Limb (tissue), 2 donors: Measurements from ENCODE around the gene NUPR1.
A peak's percentile ranks its signal among the peaks of the same experiment; 100 is the strongest.
"Not testable (repeated sequence)": the region's sequence is repeated elsewhere in the genome, so short reads cannot be mapped to it uniquely, and the experiment has no call there.

Experiments used
- DNase-seq, 2 donors: peaks; one replicate each; pipeline ENCODE4 v3.0.0-alpha.2; 2016; ENCODE audit errors: extremely low spot score in 2 of 2

The NUPR1 gene, protein sequence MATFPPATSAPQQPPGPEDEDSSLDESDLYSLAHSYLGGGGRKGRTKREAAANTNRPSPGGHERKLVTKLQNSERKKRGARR

DNA sequence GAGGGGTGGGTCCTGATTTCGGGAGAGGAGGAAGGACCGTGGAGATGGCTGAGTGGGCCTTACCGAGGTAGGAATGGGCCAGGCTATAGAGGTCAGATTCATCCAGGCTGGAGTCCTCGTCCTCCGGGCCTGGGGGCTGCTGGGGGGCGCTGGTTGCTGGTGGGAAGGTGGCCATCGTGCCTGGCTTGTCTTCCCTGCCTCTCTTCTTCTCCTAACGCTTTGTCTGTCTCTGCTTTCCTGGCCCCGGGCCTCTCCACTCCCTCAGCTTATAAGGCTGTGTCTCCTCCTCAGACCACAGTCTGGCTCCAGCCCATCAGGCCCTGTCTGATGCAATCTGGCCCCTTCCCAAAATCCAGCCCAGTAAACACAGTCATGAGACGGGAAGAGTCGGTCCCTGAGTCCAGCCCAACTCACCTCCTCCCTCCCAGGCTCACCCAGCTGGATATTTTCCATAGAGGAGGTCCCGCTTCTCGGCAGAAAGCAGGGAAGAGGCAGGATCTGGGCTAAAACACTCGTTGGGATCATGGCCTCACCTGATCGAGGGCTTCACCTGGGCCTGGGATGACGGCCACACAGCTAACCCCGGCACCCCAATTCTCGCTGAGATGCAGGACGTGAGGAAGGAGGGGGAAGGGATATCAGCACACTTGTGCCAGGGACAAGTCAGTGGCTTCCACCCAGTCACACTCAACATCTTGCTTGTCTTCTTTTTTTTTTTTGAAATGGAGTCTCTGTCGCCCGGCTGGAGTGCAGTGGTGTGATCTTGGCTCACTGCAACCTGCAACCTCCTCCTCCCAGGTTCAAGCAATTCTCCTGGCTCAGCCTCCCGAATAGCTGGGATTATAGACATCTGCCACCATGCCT is at the start of gene NUPR1:
Gene NUPR1 (minus strand): TSS at position 242 of the 864 bp plus-strand sequence. CDS start 67 bp downstream, at position 175.
- DNase-seq: peak; percentile 85 to 90

DNA sequence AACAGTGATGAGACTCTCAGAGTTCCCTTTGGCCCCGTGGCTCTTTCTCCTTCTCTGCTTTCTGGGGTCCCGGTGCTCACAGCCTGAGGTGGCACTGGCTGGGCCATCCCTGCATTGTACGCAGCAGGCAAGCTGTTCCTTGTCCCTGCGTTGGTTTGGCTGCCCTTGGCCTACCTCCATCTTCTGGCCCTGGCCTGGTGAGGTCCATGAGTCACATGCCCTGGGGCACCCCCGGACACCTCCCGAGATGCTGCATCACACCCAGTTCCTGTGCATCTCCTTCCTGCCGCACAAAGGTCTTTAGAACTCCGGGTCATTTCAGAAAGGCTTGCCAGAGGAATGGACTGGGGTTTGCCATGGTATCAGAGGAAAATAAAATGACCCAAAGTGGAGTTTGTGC is 48.6 kb upstream of the NUPR1 start:
- no peak for DNase-seq

DNA sequence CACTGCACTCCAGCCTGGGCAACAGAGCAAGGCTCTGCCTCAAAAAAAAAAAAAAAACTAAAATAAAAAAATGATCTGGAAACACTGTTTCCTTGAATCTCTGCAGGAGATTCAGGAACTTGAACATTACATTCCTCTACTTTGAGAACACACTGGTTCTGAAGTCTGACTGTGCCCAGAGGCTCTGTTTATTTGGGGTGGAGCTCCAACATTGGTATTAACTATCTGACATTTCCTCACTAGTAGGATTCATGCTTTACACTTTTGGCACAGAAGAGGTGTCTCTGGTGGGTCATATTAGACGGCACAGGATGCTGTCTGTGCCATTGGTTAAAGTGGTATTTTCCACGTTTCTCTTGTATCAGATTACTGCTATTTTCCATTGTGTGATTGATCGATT is 47.7 kb upstream of the NUPR1 start:
- DNase-seq: no peak

DNA sequence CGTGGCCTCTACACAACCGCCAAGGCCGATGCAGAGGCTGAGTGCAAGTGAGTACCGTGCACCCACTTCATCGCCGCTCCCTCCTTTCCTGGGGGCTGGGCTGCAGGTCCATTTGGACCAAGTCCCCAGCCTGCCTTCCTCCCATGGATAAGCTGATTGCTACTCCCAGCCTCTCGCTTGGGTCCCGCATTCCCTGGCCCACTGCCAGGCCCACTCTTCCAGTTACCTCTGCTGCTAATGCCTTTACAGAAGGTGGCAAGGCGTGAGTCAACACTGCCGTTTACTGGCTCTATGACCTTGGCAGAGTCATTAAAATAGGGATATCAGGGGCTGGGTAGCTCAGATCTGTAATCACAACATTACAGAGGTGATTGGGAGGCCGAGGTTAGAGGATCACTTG is 46.9 kb upstream of the NUPR1 start:
- DNase-seq: no peak

DNA sequence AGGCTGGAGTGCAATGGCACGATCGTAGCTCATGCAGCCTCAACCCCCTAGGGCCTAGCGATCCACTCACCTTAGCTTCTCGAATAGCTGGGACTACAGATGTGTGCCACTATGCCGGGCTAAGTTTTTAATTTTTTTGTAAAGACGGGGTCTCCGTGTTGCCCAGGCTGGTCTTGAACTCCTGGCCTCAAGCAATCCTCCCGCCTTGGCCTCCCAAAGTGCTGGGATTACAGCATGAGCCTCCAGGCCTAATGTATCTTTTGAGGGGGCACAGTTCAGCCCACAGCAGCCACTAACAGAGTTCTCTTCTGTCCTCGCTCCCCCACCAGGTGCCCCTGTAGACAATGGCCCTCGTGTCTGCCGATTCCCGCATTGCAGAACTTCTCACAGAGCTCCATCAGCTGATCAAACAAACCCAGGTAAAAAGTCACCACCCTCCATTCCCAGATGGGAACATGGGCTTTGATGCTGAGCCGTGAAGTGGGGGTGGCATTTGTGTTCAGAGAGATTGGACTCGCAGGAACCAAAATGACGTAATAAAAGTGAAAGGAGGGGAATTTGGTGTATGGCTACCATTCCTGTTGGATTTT is 42.0 kb upstream of the NUPR1 start:
- no peak for DNase-seq

DNA sequence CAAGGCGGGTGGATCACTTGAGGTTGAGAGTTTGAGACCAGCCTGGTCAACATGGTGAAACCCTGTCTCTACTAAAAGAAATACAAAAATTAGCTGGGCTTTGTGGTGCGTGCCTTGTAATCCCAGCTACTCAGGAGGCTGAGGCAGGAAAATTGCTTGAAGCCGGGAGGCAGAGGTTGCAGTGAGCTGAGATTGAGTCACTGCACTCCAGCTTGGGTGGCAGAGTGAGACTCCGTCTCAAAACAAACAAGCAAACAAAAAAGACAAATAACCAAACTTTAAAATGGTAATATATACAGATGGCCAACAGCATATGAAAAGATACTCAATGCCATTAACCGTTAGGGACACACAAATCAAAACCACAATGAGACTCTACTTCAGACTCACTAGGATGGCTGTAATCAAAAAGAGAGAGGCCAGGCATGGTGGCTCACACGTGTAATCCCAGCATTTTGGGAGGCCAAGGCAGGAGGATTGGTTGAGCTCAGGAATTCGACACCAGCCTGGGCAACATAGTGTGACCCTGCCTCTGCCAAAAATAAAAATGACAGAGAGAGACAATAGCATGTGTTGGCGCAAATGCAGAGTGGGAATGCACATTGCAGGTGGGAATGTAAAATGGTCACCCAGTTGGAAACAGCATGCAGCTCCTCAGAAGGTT is 36.8 kb upstream of the NUPR1 start:
- no peak for DNase-seq

DNA sequence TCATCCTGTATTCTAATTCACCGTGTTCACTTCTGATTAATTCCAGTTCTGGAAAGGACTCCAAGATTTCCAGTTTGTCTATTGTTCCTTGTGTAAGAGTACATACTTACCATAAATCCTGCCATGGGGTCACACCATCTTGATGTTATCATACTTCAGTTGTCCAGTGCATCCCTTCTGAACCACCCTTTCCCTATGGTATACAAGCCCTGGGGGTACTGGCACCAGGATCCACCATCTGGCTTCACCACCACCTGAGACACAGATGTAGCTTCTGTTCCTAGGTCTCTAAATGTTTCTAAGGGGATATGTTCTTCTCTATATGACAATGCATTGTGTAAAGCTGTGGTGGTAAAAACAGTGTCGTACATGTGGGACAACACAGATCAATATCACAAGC is 36.2 kb upstream of the NUPR1 start:
- DNase-seq: no peak

DNA sequence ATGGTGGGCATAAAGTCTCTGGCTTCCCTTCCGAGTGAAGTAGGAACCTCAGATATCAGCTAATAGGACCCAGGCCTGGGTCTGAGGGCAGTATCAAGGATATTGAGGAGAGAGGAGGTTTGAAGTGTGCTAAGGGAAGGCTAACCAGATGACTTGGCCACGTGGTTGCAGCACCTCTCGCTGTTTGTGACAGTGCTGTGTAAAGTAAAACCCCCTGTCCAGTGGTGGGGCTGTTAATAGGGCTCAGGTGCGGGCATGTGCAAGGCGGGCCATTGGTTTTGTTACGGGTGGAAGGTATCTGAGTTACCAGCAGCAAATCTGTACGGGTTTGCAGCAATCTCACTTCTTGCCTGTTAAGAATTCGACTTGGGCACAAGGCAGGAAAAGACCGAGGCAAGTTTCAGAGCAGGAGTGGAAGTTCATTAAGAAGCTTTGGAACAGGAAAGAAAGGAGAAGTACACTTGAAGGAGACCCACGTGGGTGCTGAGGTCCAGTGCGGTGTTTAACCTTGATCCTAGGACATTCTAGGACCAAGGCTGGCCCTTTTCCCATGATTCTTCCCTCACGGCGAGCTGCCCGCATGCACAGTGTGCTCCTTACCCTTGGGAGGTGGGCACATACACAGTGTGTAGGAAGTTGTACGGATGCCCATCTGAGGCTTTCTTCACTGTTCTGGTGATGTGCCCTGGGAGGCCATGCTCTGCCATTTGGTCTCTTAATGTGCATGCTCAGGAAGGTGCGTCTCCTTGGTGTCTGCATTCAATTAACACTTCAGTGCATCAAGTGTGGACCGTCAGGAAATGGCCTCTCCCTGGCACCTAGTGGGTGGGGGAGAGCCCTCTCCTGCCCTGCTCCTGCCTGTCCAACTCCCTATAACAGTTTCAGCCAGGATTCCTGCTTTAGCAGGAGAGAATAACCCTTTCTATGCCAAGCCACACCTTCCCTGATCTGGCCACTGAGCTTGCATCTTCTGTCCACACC is 35.3 kb upstream of the NUPR1 start:
- no peak for DNase-seq

DNA sequence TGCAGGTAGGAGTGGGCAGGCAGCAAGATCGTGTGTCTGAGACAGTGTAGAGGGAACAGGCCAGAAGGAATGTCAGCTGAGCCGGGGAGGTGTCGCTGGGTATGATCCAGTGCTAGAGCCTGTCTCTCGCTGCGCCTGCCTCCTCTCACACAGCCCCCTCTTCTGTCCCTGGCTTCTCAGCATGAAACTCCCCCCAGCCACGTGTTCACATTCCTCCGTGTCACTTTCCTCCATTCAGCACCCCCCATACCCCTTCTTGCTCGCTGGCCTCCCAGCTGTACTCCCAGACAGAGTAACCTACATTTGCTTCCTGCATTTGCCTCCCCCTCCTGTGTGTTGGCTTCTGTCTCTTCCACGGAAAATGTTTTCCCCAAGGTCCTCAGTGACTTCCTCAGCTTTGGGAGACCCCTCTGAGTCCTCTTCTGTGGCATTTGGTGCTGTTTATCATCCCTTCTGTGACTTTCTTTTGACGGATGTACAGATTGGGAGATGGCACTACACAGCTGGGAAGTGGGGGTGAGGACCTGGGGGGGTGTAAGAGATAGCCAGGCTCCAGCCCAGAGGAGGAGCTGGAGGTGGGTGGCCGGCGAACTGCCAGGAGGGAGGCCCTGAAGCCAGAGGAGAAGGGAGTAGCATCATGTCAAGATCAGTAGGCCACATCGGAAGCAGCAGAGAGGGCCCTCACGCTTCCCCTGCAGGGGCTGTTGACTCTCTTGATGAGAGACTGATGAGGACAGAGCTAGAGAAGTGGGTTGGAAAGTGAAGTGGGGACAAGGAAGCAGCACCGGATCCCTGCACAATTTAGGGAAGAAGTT is 34.1 kb upstream of the NUPR1 start:
- peak; percentile 64 to 73 for DNase-seq

DNA sequence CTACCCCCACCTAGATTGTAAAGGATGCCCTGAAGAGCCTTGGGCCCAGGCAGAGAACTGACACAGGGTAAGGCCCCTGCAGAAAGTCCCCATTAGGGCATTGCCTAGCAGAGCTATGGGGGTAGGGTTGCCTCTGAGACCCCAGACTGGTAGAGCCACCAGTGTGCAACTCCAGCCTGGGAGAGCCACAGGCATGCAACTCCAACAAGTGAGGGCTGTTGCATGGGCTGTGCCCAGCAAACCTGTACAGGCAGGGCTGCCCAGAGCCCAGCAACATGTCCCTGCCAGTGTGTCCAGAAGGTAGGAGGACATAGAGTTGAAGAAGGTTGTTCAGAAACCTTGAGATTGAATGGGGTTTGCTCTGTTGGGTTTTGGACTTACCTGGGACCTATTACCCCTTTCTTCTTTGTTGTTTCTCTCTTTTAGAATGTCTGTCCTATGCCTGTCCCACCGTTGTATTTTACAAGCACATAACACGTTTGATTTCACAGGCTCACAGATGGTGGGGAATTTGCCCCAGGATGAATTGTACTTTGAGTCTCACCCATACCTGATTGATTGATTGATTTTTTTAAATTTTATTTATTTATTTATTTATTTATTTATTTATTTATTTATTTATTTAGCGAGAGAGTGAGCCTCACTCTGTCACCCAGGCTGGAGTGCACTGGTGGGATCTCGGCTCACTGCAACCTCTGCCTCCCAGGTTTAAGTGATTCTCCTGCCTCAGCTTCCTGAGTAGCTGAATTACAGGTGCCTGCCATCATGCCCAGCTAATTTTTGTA is 31.4 kb upstream of the NUPR1 start:
- no peak for DNase-seq

DNA sequence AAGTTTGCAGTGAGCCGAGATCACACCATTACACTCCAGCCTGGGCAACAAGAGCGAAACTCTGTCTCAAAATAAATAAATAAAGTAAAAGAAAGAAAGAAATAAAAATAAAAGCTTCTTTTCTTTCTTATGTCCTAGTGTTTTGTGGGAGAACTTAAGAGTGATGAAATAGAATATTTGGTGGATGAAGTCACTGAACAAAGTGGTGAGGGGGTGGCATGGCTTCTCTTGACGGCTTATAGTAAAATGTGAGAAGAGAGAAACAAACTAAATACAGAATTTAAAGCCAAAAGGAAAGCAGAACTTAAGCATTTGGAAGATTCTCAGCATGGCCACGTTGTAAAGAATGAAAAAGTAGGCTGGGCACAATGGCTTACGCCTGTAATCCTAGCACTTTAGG is 30.2 kb upstream of the NUPR1 start:
- no peak for DNase-seq

DNA sequence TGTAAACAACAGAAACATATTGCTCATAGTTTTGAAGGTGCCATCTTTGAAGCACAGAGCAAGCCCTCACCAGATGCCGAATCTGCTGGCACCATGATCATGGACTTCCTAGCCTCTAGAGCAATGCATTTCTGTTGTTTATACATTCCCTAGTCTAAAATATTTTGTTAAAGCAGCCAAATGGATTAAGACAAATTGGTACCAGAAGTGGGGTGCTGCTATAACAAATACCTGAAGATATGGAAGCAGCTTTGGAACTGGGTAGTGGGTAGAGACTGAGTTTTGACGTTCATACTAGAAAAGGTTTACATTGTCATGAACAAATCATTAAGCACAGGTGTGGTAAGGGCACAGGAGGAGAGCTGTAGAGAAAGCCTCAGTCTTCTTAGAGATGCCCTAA is 28.5 kb upstream of the NUPR1 start:
- no peak for DNase-seq

DNA sequence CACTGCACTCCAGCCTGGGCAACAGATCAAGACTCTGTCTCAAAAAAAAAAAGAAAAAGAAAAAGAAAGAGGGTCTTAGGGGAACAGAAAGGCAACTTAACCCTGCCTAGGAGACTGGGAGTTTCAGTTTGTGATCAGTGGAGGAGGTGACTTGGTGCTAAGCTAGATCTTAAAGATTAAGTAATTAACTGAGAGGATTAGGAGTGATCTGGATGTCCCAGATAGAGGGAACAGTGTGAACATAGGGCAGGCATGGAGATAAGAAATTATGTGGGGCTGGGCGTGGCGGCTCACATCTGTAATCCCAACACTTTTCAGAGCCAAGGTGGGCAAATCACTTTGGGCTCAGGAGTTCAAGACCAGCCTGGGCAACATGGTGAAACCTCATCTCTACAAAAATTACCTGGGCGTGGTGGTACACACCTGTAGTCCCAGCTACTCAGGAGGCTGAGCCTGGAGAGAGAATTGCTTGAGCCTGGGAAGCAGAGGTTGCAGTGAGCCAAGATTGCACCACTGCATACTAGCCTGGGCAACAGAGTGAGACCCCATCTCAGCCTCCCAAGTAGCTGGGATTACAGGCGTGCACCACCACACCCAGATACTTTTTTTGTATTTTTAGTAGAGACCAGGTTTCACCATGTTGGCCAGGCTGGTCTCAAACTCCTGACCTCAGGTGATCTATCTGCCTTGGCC is 27.6 kb upstream of the NUPR1 start:
- DNase-seq: not testable (repeated sequence)

DNA sequence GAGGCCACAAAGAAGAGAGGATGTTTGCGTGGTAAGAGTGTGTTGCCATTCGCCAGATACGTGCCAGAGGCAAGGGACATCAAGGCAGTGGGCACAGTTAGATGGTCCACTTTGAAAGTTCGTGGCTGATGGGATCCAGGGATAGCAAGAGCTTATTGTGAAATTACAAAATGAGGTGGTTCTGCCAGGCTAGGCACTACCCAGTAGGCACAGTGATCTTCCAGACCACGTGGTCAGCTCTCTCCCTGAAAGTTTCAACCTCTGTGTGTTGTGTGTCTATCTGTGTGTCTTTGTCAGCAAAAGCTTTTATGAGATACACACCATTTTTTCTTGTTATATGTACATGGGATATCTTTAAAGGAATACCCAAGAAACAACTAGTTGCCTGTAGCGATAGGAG is 24.4 kb upstream of the NUPR1 start:
- no peak for DNase-seq

DNA sequence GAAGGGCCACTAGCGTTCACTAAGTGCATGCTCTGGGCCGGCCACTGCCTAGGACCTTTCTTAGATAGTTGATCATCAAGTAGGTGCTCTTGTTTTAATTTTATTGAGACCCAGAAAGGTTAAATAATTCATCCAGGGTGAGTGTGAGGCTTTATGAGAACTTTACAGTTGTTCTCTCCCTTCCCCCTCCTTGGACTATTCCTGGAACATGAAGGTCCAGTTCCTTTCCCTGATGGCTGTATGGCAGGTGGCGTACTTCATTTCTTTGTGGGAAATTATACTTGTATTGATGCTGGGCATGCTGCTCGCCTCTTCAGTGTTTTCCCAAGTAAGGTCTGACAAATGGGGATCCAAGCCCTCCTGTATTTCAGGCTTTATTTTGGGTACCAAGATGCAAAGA is 23.4 kb upstream of the NUPR1 start:
- no peak for DNase-seq

DNA sequence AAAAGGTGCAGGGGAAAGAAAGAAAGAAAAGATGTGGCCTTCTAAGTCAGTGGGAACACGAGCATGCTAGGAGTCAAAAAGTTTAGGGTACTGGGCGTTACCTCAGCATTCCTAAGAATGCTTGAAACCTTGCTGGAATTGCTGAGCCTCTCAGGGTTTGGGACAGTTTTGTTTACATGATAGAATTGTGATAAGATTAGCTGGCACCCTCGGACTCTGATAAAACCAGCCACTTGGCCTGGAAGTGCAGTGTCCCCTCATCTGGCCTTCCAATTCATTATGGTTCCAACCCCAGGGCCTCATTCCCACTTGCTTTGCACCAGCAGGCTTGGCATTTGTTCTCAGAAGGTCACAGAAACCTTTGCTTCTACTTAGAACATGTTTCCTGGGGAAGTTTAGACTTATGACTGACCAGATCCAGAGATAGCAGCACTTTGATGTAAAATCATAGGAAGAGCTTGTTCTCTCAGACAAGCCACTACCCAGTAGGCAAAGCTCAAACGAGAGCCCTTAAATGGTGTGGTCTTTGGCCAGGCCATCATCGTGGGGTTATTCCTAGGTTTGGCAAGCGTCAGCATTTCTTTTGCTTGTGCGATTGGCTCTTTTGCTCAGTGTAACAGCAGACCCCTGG is 22.9 kb upstream of the NUPR1 start:
- no peak for DNase-seq

DNA sequence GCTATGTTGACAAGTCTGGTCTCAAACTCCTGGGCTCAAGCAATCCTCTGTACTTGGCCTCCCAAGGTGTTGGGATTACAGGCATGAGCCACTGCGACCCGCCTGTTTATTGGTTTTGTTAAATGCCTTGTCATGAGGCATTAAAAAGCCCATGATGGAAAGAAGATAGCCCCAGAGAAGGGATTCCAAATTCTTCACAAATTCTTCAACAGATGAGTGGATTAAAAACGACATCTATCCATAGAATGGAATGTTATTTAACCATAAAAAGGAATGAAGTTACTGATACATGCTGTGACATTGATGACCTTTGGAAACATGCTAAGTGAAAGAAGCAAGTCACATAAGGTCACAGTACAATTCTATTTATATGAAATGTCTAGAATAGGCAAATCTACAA is 19.7 kb upstream of the NUPR1 start:
- DNase-seq: no peak

DNA sequence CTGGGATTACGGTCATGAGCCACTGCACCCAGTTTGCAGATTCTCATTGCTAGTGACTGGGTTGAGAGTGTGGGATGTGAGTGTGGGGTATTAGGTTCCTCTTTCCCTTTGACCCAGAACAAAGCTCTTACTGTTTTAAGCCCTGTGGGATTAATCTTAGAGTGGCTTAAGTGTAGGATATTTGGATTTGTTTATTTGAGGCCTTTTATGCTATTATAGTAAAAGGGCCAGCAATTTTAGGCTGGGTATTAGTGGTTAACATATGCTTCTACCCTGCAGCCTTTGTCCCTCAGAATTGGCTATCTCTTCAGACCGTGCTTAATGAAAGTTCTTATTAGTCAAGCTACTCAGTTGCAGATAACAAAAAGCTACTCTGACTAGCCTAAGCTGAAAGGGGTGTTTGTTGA is 18.1 kb upstream of the NUPR1 start:
- DNase-seq: no peak

DNA sequence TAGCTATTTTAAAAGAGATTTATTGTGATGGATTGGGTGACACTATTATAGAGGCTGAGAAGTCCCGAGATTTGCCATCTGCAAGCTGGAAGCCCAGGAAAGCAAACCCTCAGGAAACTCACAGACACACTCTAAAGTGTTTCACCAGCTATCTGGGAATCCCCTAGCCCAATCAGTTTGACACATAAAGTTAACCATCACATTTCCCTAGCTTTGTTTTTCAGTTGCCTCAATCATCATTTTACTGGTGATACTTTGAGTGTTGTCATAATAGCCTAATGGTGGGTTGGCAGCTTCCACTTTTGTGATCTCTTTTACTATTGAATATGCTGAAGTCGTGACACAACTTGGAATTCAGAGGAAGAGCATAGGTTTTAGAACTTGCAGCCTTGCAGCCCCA is 16.8 kb upstream of the NUPR1 start:
- DNase-seq: no peak
